Mesothelial cell of epicardium (in vitro differentiated cells): ENCODE results near the gene TNNI2. TPM values are rescaled to one million over a fixed set of nuclear protein-coding genes. Genes with fewer than 3 reads are reported as not detected.

Experiments
- DNase-seq, 2 experiments: peaks; one replicate each; pipeline ENCODE4 v3.0.0; 2021; ENCODE audit warnings: low spot score in 2 of 2; ENCODE audit not compliant: unreplicated experiment in 2 of 2
- H3K27ac Mint-ChIP-seq: 2 replicates; pipeline ENCODE4 v1.8.0; 2021; ENCODE audit warnings: mixed read lengths
- H3K27me3 Mint-ChIP-seq: 2 replicates; pipeline ENCODE4 v1.8.0; 2021; ENCODE audit warnings: low read depth, mixed read lengths
- H3K36me3 Mint-ChIP-seq: 2 replicates; pipeline ENCODE4 v1.8.0; 2021; ENCODE audit warnings: mixed read lengths
- H3K4me1 Mint-ChIP-seq: 2 replicates; pipeline ENCODE4 v1.8.0; 2021; ENCODE audit warnings: mixed read lengths
- H3K4me3 Mint-ChIP-seq: 2 replicates; pipeline ENCODE4 v1.8.0; 2021; ENCODE audit warnings: mild to moderate bottlenecking, moderate library complexity, mixed read lengths
- H3K9me3 Mint-ChIP-seq: 2 replicates; pipeline ENCODE4 v1.8.0; 2021; ENCODE audit warnings: mixed read lengths
- microRNA-seq: library from miRNA; unstranded; fragments of <30 nt; microRNA quantifications from one replicate; pipeline ENCODE4 v1.2.0, GENCODE V29; 2021; ENCODE audit warnings: inconsistent platforms, mixed read lengths
- total RNA-seq: library from RNA; stranded (reverse); gene quantifications from 3 replicates; pipeline ENCODE4 v1.2.1, GENCODE V29; 2021
- TF ChIP-seq, protein P1 (sequence below): fragments of 200-600 bp; sonication (generic); IDR thresholded peaks from one replicate; pipeline ENCODE4 v1.5.0; 2021; ENCODE audit warnings: antibody characterized with exemption; ENCODE audit not compliant: unreplicated experiment

TNNI2 gene
- total RNA-seq, 1 donor from 2014 or later = 1.3 TPM

DNA sequence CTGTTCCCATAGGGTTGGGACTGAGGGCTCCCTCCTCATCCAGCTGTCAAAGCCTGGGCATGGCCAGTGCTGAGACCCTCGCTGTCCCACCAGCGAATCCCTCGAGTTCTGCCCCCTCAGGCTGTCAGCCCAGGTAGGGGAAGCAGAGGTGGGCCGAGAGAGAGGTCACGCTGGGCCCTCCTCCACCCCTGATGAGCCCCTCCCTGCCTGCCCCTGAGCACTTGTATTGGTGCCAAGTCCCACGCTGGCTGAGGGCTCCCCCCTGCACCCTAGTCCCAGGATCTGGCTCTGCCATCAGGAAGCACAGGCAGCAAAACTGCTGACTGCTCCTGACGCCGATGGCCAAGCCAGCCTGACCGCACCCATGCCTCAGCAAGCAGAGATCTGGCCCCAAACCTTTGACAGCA lies 49.6 kb downstream of the TNNI2 start:
- H3K9me3 Mint-ChIP-seq = no peaks in the 10 kb centered on the region

DNA sequence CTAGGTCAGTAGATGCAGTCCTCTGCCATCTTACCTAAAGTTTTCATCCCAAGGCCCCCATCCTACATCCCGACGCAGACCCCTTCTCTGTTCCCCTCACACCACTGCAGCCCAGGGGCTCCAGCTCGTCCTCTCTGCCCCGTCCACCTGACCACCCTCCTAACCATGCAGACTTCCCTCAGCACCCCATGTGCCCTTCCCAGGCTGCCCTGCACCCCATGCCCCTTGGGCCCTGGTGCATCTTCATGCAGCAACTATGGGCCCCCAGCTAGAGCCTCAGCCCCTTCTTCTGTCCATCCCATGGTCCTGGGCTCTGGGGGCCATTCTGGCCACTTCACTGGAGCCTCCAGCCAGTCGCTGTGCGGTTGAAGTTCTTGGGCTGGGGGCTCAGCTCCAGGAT lies 50.0 kb downstream of the TNNI2 start:
- peaks cover 5% of the 10 kb centered on the region for H3K4me1 Mint-ChIP-seq
- H3K36me3 Mint-ChIP-seq = no peaks in the 10 kb centered on the region
- H3K4me3 Mint-ChIP-seq = no peak overlapping the region
- TF ChIP-seq, protein P1, sequence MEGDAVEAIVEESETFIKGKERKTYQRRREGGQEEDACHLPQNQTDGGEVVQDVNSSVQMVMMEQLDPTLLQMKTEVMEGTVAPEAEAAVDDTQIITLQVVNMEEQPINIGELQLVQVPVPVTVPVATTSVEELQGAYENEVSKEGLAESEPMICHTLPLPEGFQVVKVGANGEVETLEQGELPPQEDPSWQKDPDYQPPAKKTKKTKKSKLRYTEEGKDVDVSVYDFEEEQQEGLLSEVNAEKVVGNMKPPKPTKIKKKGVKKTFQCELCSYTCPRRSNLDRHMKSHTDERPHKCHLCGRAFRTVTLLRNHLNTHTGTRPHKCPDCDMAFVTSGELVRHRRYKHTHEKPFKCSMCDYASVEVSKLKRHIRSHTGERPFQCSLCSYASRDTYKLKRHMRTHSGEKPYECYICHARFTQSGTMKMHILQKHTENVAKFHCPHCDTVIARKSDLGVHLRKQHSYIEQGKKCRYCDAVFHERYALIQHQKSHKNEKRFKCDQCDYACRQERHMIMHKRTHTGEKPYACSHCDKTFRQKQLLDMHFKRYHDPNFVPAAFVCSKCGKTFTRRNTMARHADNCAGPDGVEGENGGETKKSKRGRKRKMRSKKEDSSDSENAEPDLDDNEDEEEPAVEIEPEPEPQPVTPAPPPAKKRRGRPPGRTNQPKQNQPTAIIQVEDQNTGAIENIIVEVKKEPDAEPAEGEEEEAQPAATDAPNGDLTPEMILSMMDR = no peak
- no peak overlapping the region for H3K27ac Mint-ChIP-seq
- H3K27me3 Mint-ChIP-seq = peaks cover 4% of the 10 kb centered on the region
- H3K9me3 Mint-ChIP-seq = no peaks in the 10 kb centered on the region
- DNase-seq = no peak

More for the DNA sequence above, 49.6 kb downstream of the TNNI2 start:
- peaks cover 4% of the 10 kb centered on the region for H3K27me3 Mint-ChIP-seq
- no peak overlapping the region for H3K27ac Mint-ChIP-seq
- peaks cover 5% of the 10 kb centered on the region for H3K4me1 Mint-ChIP-seq
- TF ChIP-seq, protein P1 = no peak
- DNase-seq = no peak
- no peak overlapping the region for H3K4me3 Mint-ChIP-seq
- H3K36me3 Mint-ChIP-seq = no peaks in the 10 kb centered on the region

DNA sequence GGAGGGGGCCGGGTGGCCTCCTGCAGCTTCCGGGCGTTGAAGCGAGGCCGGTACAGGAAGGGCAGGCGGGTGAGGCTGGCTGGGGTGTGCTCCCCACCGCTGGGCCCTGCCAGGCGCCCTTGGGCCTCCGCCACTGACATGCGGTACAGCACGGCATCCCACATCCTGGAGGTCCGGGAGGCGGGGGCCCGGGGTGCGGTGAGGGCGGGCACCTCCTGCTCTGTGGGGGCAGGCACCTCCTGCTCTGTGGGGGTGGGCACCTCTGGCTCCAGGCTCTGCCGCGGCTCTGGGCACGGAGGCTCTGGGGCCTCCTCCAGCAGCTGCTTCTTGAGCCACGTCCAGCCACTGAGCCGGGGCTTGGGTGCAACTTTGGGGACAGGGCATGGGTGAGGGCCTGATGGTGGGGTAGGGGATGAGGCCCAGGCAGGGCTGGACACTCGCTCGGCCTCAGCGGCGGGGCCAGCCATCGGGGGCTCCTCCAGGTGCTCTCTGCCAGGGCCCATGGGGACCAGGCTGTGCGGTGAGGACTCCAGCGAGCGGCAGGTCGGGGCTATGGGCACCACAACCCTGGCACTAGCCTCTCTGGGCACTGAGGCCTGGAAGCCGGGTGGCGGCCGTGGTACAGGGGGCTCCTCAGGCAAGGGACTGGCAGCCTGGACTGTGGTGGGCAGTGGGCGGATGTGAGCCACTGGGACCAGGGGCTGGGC lies 50.6 kb downstream of the TNNI2 start:
- Mint-ChIP-seq H3K9me3 (no peaks in the 10 kb centered on the region), H3K27me3 (peaks cover 4% of the 10 kb centered on the region), H3K4me1 (peaks cover 5% of the 10 kb centered on the region)

DNA sequence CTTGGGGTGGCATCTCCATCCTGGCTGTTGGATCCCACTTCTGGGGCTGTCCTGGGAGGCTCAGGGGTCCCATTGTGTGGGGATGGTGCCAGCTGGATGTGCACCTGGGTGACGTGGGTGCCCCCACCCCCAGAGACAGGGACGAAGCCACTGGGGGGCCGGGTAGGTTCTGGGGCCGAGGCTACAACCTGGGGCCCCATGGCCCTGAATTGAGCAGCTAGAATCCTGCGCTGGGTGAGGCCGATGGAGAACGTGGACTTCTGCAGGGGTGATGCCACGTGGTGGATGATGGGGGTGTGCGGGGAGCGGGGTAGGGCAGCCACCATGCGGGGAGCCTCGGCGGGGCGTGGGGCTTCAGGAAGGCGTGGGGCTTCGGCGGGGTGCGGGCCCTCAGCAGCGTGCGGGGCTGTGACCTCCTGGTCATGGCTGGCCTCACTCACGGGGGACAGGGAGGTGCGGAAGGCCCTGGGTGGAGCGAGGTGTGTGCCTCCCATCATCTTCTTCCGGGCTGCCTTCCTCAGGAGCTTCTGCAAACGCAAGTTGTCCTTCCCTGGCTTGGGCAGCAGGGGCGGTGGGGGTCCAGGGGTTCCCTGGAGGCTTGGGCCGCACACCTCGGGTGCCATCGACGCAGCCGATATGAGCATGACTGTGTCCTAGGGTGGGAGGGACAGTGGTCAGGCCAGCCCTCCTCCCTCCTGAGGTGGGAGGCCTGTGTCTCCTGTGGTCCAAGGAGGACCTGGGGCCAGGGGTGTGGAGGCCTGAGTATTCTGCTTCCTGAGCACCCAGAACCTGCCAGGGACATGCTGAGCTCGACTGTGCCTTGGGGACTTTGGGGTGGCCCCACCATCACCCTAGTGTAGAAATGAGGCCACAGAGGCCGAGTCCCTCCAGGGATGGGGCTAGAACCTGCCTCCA lies 51.4 kb downstream of the TNNI2 start:
- no peak overlapping the region for H3K27ac Mint-ChIP-seq
- peaks cover 4% of the 10 kb centered on the region for H3K27me3 Mint-ChIP-seq
- no peak for DNase-seq
- no peak overlapping the region for H3K4me3 Mint-ChIP-seq
- H3K4me1 Mint-ChIP-seq = peaks cover 8% of the 10 kb centered on the region
- H3K9me3 Mint-ChIP-seq = no peaks in the 10 kb centered on the region
- TF ChIP-seq, protein P1 = no peak
- H3K36me3 Mint-ChIP-seq = no peaks in the 10 kb centered on the region

More for the DNA sequence above, 50.6 kb downstream of the TNNI2 start:
- TF ChIP-seq, protein P1 = no peak
- Mint-ChIP-seq H3K27ac (no peak overlapping the region), H3K36me3 (no peaks in the 10 kb centered on the region), H3K4me3 (no peak overlapping the region)
- no peak for DNase-seq

Small RNAs within 50 kb of the gene (microRNA-seq; reads per million reads assigned to microRNA genes)
- not detected for gene MIR4298
- gene MIR7847 = not detected

Other genes with a start within 250 kb of the TNNI2 start
- gene KRTAP5-2, start 240.7 kb upstream of the TNNI2 start, total RNA-seq = not detected in 3 replicates
- not detected in 3 replicates for gene KRTAP5-3, start 230.5 kb upstream of the TNNI2 start, total RNA-seq
- not detected in 3 replicates for gene KRTAP5-4, start 216.8 kb upstream of the TNNI2 start, total RNA-seq
- not detected in 3 replicates for gene KRTAP5-5, start 209.2 kb upstream of the TNNI2 start, total RNA-seq
- gene KRTAP5-6, start 141.8 kb upstream of the TNNI2 start, total RNA-seq = not detected in 3 replicates
- 2.2 to 2.8 TPM (median 2.7 TPM) in 3 replicates for gene IFITM10, start 88.4 kb upstream of the TNNI2 start, total RNA-seq
- 139 to 142 TPM (median 140 TPM) in 3 replicates for gene CTSD, start 75.1 kb upstream of the TNNI2 start, total RNA-seq
- 1.2 to 2.1 TPM (median 1.9 TPM) in 3 replicates for gene SYT8, start 4.0 kb upstream of the TNNI2 start, total RNA-seq
- 4.9 to 5.2 TPM (median 4.9 TPM) in 3 replicates for gene LSP1, start 14.1 kb downstream of the TNNI2 start, total RNA-seq
- not detected in 3 replicates for gene PRR33, start 52.9 kb downstream of the TNNI2 start, total RNA-seq
- gene TNNT3, start 80.7 kb downstream of the TNNI2 start, total RNA-seq = 15.2 to 19.0 TPM (median 18.0 TPM) in 3 replicates
- 37.7 to 40.3 TPM (median 39.4 TPM) in 3 replicates for gene MRPL23, start 108.4 kb downstream of the TNNI2 start, total RNA-seq
- 13,899 to 14,658 TPM (median 14,601 TPM) in 3 replicates for gene H19, start 158.9 kb downstream of the TNNI2 start, total RNA-seq